Caco-2 (cell line): ENCODE results near the gene FYTTD1. TPM values are rescaled to one million over a fixed set of nuclear protein-coding genes. Genes with fewer than 3 reads are reported as not detected.

Source experiments
- BruUV-seq: library from RNA; stranded (reverse); fragments of 400-500 nt; replicated peaks from 2 replicates; lab custom pipeline; 2021; lab: Mats Ljungman, UMichigan
- CTCF ChIA-PET: fragments of 300-600 bp; sonication (Branson Sonifier 250); formaldehyde crosslinking; loops from one replicate; lab custom pipeline; 2022; ENCODE audit warnings: antibody characterized with exemption; lab: Charles Lee
- POLR2A ChIA-PET: fragments of 300-600 bp; sonication (Branson Sonifier 250); formaldehyde crosslinking; loops from one replicate; lab custom pipeline; 2022; ENCODE audit warnings: antibody characterized with exemption; lab: Charles Lee
- DNase-seq, 2 experiments: peaks; one replicate each; pipeline versions ENCODE4 v3.0.0 to v3.0.0-alpha.2; 2020 to 2022
- H3K27me3 ChIP-seq: replicated peaks from 2 replicates; pipeline ENCODE4 v1.6.0; 2011; ENCODE audit warnings: low read length; ENCODE audit not compliant: control insufficient read depth, insufficient read depth
- H3K36me3 ChIP-seq: 2 replicates; pipeline ENCODE4 v1.5.1; 2011; ENCODE audit warnings: low read length; ENCODE audit not compliant: control insufficient read depth, insufficient read depth
- H3K4me1 ChIP-seq: fragments of 250-450 bp; sonication (Bioruptor Pico); 2 replicates; pipeline ENCODE4 v1.5.1; 2020; ENCODE audit warnings: mild to moderate bottlenecking
- H3K4me3 ChIP-seq: 2 replicates; pipeline ENCODE4 v1.5.1; 2011; ENCODE audit warnings: low read depth, mild to moderate bottlenecking, control low read depth, low read length
- H3K9me3 ChIP-seq: fragments of 250-450 bp; sonication (Bioruptor Pico); 2 replicates; pipeline ENCODE4 v1.5.1; 2020; ENCODE audit warnings: mild to moderate bottlenecking, moderate library complexity
- H3K27ac Mint-ChIP-seq: one replicate; pipeline ENCODE4 v1.8.0; 2022; ENCODE audit warnings: mixed read lengths; ENCODE audit not compliant: unreplicated experiment
- H3K27me3 Mint-ChIP-seq: one replicate; pipeline ENCODE4 v1.8.0; 2022; ENCODE audit warnings: mixed read lengths; ENCODE audit not compliant: insufficient read depth, unreplicated experiment
- H3K36me3 Mint-ChIP-seq: one replicate; pipeline ENCODE4 v1.8.0; 2022; ENCODE audit warnings: mild to moderate bottlenecking, mixed read lengths; ENCODE audit not compliant: insufficient read depth, unreplicated experiment
- H3K4me1 Mint-ChIP-seq: one replicate; pipeline ENCODE4 v1.8.0; 2022; ENCODE audit warnings: low read depth, mixed read lengths; ENCODE audit not compliant: unreplicated experiment
- H3K4me3 Mint-ChIP-seq: one replicate; pipeline ENCODE4 v1.8.0; 2022; ENCODE audit warnings: mild to moderate bottlenecking, moderate library complexity, mixed read lengths; ENCODE audit not compliant: unreplicated experiment
- H3K9me3 Mint-ChIP-seq: one replicate; pipeline ENCODE4 v1.8.0; 2022; ENCODE audit warnings: mixed read lengths; ENCODE audit not compliant: unreplicated experiment
- intact Hi-C: fragments of 100-400 bp; cut with micrococcal nuclease; formaldehyde crosslinking; loops from one replicate; pipeline ENCODE4 v1.10.0; 2022; ENCODE audit not compliant: unreplicated experiment
- total RNA-seq: library from RNA; stranded (reverse); gene quantifications from 2 replicates; pipeline ENCODE4 v1.2.3, GENCODE V29; 2022
- TF ChIP-seq, protein P1 (sequence below), 2 experiments: fragments of 200-600 bp in 1 of 2; IDR thresholded peaks; 1 replicate in 1 of 2; 2 replicates in 1 of 2; pipeline versions ENCODE4 v1.5.1 to v1.8.0; 2011 to 2022; ENCODE audit warnings: antibody characterized with exemption in 1 of 2, control low read depth in 1 of 2, inconsistent platforms in 1 of 2, low read depth in 1 of 2, low read length in 1 of 2, mild to moderate bottlenecking in 1 of 2, moderate library complexity in 1 of 2; ENCODE audit not compliant: insufficient read depth in 1 of 2, severe bottlenecking in 1 of 2, unreplicated experiment in 1 of 2

The FYTTD1 gene
- total RNA-seq, 1 experiment from 2014 or later: 41.6 TPM

DNA sequence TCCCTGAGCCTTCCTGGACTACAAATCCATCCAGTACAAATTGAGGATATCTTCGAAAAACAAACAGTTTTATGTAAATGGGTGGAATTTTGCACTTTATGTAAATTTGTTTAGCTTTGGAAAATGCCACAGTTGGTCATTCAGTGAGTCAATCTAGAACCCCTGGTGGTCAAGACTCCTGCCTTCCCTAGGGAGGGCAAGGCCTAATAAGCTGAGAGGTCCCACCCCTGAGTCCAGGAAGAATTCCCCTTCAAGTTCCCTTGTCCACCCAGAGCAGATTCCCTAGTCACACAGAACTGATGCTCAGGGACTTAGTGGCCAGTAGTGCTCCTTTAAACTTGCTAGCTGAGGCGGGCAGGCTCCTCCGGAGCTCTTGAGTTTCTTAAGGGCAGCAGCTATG, 6.9 kb upstream of the FYTTD1 start:
- ChIA-PET CTCF (interaction anchor here (0.6 kb wide), 1 partner anchor 163 kb away, joined by 3 read pairs; no protein-coding TSS in a partner anchor), POLR2A (no interaction called here)
- Mint-ChIP-seq H3K27ac (no peak overlapping the region), H3K4me3 (no peak overlapping the region), H3K4me1 (no peaks in the 10 kb centered on the region), H3K9me3 (no peaks in the 10 kb centered on the region), H3K27me3 (no peaks in the 10 kb centered on the region), H3K36me3 (no peaks in the 10 kb centered on the region)
- DNase-seq: no peak
- TF ChIP-seq, protein P1, sequence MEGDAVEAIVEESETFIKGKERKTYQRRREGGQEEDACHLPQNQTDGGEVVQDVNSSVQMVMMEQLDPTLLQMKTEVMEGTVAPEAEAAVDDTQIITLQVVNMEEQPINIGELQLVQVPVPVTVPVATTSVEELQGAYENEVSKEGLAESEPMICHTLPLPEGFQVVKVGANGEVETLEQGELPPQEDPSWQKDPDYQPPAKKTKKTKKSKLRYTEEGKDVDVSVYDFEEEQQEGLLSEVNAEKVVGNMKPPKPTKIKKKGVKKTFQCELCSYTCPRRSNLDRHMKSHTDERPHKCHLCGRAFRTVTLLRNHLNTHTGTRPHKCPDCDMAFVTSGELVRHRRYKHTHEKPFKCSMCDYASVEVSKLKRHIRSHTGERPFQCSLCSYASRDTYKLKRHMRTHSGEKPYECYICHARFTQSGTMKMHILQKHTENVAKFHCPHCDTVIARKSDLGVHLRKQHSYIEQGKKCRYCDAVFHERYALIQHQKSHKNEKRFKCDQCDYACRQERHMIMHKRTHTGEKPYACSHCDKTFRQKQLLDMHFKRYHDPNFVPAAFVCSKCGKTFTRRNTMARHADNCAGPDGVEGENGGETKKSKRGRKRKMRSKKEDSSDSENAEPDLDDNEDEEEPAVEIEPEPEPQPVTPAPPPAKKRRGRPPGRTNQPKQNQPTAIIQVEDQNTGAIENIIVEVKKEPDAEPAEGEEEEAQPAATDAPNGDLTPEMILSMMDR (IDR thresholded peaks at IDR 0.05; ENCODE audit: insufficient read depth in 1 of 2, low read depth in 1 of 2, low read length in 1 of 2, severe bottlenecking in 1 of 2, unreplicated experiment in 1 of 2): no peak
- no peaks in the 10 kb centered on the region for H3K9me3 ChIP-seq
- BruUV-seq: no TSS peak
- no peaks in the 10 kb centered on the region for H3K4me1 ChIP-seq
- no peaks in the 10 kb centered on the region for H3K36me3 ChIP-seq
- no peaks in the 10 kb centered on the region for H3K27me3 ChIP-seq
- H3K4me3 ChIP-seq: no peak overlapping the region
- intact Hi-C loops: no loop called here

DNA sequence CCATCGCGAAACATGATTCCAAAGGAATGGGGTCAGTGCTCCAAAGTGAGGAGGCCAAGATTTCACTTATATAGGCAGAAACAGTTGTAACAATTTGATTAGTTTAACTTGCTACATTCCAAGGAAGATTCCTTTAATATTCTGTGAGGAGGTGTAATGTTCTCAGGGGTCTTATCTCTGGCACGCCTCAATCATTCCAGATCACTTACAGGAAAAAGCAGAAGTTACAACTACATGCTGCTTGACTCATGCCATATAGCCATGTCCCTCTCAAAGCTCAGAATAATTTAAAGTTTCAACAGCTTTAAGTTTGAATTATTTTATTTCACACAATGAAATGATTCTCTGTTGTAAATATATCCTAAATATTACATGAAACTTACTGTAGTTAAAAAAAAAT, 3.5 kb upstream of the FYTTD1 start:
- H3K9me3 ChIP-seq: no peaks in the 10 kb centered on the region
- no peak for DNase-seq
- Mint-ChIP-seq H3K4me1 (no peaks in the 10 kb centered on the region), H3K27ac (no peak overlapping the region), H3K36me3 (no peaks in the 10 kb centered on the region), H3K27me3 (no peaks in the 10 kb centered on the region), H3K9me3 (no peaks in the 10 kb centered on the region), H3K4me3 (no peak overlapping the region)
- H3K4me1 ChIP-seq: no peaks in the 10 kb centered on the region
- no peaks in the 10 kb centered on the region for H3K36me3 ChIP-seq
- BruUV-seq: no TSS peak
- H3K4me3 ChIP-seq: no peak overlapping the region
- no peaks in the 10 kb centered on the region for H3K27me3 ChIP-seq
- TF ChIP-seq, protein P1 (IDR thresholded peaks at IDR 0.05; ENCODE audit: insufficient read depth in 1 of 2, low read depth in 1 of 2, low read length in 1 of 2, severe bottlenecking in 1 of 2, unreplicated experiment in 1 of 2): no peak
- CTCF ChIA-PET: no interaction called here
- POLR2A ChIA-PET: no interaction called here
- intact Hi-C loops: no loop called here

DNA sequence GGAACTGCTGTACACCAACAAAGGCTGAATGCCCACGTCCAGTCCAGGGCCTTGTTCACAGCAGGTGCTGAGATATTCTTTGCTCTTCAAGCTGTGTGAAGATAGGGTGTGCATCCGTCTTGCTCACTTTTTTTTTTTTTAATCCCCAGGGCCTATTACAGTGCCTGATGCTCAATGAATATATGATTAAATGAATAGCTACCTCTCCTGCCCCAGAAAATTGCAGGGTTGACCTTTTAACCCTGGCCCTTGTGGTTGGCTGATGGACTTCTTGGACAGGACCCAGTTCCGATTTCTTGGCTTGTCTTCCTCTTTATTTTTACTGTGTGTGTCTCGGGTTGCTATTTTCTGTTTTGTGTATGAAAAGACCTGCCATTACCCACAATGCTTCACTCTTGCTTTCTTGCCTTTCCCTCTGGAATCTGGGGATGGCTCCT, 2.9 kb upstream of the FYTTD1 start:
- no peaks in the 10 kb centered on the region for H3K27me3 Mint-ChIP-seq
- no peaks in the 10 kb centered on the region for H3K27me3 ChIP-seq
- H3K27ac Mint-ChIP-seq: no peak overlapping the region
- intact Hi-C loops: no loop called here
- H3K4me1 Mint-ChIP-seq: no peaks in the 10 kb centered on the region
- H3K9me3 Mint-ChIP-seq: no peaks in the 10 kb centered on the region
- no peak overlapping the region for H3K4me3 ChIP-seq
- no peaks in the 10 kb centered on the region for H3K36me3 Mint-ChIP-seq
- DNase-seq: no peak
- no peaks in the 10 kb centered on the region for H3K36me3 ChIP-seq
- no TSS peak for BruUV-seq
- TF ChIP-seq, protein P1 (IDR thresholded peaks at IDR 0.05; ENCODE audit: insufficient read depth in 1 of 2, low read depth in 1 of 2, low read length in 1 of 2, severe bottlenecking in 1 of 2, unreplicated experiment in 1 of 2): no peak
- no peak overlapping the region for H3K4me3 Mint-ChIP-seq
- H3K9me3 ChIP-seq: no peaks in the 10 kb centered on the region
- POLR2A ChIA-PET: no interaction called here
- H3K4me1 ChIP-seq: peaks cover 2% of the 10 kb centered on the region
- CTCF ChIA-PET: no interaction called here
